Measurements from ENCODE around the gene TRAPPC11. TPM values are rescaled to one million over a fixed set of nuclear protein-coding genes. Genes with fewer than 3 reads are reported as not detected.
"Not testable (repeated sequence)": the region's sequence is repeated elsewhere in the genome, so short reads cannot be mapped to it uniquely, and the experiment has no call there.

The TRAPPC11 gene
- total RNA-seq, 2 experiments from 2014 or later, result 27.8 to 35.7 TPM

DNA sequence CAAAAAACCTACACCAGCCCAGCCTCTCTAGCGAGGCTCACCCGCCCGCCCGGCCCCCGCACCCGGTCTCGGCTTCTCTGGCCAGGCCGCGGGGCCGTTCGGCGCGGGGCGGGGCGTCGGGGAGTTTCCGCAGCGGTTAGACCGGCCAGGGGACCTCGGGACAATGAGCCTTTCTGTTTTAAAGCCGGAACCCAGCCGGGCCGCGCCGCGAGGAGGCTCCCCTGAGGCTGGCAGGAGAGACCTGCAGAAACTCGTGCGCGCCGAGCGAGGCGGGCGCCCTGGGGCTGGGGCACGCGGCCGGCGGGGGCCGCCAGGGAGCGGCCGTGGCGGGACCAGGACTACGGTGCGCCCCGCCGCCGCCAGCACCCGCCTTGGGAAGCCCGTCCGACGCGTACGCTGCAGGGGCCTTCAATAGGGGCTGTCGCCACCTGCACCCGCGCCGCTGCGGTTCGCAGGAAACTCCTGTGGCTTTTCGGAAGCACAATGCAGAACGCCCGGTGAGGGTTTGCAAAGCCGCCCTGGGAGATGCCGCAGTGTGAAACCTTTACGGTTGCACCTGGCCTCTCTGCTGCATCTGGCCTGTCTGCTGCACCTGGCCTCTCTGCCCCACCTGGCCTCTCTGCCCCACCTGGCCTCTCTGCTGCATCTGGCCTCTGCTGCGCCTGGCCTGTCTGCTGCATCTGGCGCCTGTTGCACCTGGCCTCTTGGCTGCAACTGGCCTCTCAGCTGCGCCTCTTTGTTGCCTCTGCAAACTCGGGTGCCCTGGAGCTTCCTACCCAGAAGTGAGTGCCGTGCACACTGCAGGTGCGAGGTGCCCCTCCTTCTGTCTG, 63.9 kb downstream of the TRAPPC11 start:
- no peak overlapping the region for H3K4me3 ChIP-seq (ENCODE audit: low read depth, low read length, poor library complexity, severe bottlenecking)
- POLR2A ChIA-PET, result no interaction called here
- no peak overlapping the region for H3K4me2 ChIP-seq (ENCODE audit: low read length)
- no peaks in the 10 kb centered on the region for H3K4me1 ChIP-seq (ENCODE audit: insufficient read depth, low read length, poor library complexity, severe bottlenecking)
- intact Hi-C loops (cut with micrococcal nuclease; ENCODE audit: unreplicated experiment), result no loop called here
- CTCF ChIA-PET (ENCODE audit: unreplicated experiment), result no interaction called here
- DNase-seq (ENCODE audit: low spot score), result no peak
- H3K27ac ChIP-seq (ENCODE audit: low read depth, low read length, poor library complexity, severe bottlenecking), result no peak overlapping the region
- no peaks in the 10 kb centered on the region for H4K20me1 ChIP-seq (ENCODE audit: insufficient read depth, low read length)
- no peak overlapping the region for H2AFZ ChIP-seq (ENCODE audit: low read length)
- no peaks in the 10 kb centered on the region for H3K9me2 ChIP-seq (ENCODE audit: insufficient read depth, low read length)
- H3K36me3 ChIP-seq (ENCODE audit: insufficient read depth, low read length), result no peaks in the 10 kb centered on the region
- TF ChIP-seq EZH2phosphoT487 (IDR thresholded peaks at IDR 0.05; ENCODE audit: borderline replicate concordance, low read depth, low read length), result no peak
- TF ChIP-seq, protein P1, sequence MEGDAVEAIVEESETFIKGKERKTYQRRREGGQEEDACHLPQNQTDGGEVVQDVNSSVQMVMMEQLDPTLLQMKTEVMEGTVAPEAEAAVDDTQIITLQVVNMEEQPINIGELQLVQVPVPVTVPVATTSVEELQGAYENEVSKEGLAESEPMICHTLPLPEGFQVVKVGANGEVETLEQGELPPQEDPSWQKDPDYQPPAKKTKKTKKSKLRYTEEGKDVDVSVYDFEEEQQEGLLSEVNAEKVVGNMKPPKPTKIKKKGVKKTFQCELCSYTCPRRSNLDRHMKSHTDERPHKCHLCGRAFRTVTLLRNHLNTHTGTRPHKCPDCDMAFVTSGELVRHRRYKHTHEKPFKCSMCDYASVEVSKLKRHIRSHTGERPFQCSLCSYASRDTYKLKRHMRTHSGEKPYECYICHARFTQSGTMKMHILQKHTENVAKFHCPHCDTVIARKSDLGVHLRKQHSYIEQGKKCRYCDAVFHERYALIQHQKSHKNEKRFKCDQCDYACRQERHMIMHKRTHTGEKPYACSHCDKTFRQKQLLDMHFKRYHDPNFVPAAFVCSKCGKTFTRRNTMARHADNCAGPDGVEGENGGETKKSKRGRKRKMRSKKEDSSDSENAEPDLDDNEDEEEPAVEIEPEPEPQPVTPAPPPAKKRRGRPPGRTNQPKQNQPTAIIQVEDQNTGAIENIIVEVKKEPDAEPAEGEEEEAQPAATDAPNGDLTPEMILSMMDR (conservative IDR thresholded peaks at IDR 0.05; ENCODE audit: low read length), result no peak
- no TSS peak for BruUV-seq (replicated peaks)
- H3K9me3 ChIP-seq (ENCODE audit: low read length), result no peaks in the 10 kb centered on the region
- no peaks in the 10 kb centered on the region for H3K79me2 ChIP-seq (ENCODE audit: insufficient read depth, low read depth, low read length)

DNA sequence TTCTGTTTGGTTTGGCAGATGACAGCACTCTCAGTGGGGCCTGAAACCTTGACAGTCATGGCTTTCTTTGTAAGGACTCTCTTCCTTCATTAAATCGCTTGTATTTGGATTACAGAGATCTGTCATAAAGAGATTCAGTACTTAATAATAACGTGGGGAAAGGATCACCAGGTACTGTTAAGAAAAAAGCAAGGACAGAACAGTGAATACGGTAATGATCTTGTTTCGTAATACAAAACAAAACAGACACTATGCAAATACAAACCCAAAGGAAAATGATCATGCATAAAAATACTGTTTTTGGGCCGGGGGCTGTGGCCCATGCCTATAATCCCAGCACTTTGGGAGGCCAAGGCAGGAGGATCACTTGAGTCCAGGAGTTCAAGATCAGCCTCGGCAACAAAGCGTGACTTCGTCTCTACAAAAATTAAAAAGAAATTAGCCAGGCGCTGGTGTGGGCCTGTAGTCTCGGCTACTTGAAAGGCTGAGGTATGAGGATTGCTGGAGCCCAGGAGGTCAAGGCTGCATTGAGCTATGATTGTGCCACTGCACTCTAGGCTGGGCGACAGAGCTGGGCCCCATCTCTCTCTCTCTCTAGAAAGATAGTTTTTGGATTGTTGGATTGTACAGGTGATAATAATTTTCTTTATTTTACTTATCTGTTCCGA, 64.6 kb downstream of the TRAPPC11 start:
- no TSS peak for BruUV-seq (replicated peaks)
- no peak overlapping the region for H3K27ac ChIP-seq (ENCODE audit: low read depth, low read length, poor library complexity, severe bottlenecking)
- H4K20me1 ChIP-seq (ENCODE audit: insufficient read depth, low read length), result no peaks in the 10 kb centered on the region
- no peak overlapping the region for H3K4me2 ChIP-seq (ENCODE audit: low read length)
- H3K9me2 ChIP-seq (ENCODE audit: insufficient read depth, low read length), result no peaks in the 10 kb centered on the region
- H2AFZ ChIP-seq (ENCODE audit: low read length), result no peak overlapping the region
- intact Hi-C loops (cut with micrococcal nuclease; ENCODE audit: unreplicated experiment), result no loop called here
- H3K4me1 ChIP-seq (ENCODE audit: insufficient read depth, low read length, poor library complexity, severe bottlenecking), result no peaks in the 10 kb centered on the region
- no peaks in the 10 kb centered on the region for H3K36me3 ChIP-seq (ENCODE audit: insufficient read depth, low read length)
- H3K79me2 ChIP-seq (ENCODE audit: insufficient read depth, low read depth, low read length), result no peaks in the 10 kb centered on the region
- no peak for DNase-seq (ENCODE audit: low spot score)
- H3K9me3 ChIP-seq (ENCODE audit: low read length), result no peaks in the 10 kb centered on the region
- TF ChIP-seq EZH2phosphoT487 (IDR thresholded peaks at IDR 0.05; ENCODE audit: borderline replicate concordance, low read depth, low read length), result no peak
- TF ChIP-seq, protein P1 (conservative IDR thresholded peaks at IDR 0.05; ENCODE audit: low read length), result no peak
- POLR2A ChIA-PET, result no interaction called here
- CTCF ChIA-PET (ENCODE audit: unreplicated experiment), result no interaction called here
- H3K4me3 ChIP-seq (ENCODE audit: low read depth, low read length, poor library complexity, severe bottlenecking), result no peak overlapping the region

DNA sequence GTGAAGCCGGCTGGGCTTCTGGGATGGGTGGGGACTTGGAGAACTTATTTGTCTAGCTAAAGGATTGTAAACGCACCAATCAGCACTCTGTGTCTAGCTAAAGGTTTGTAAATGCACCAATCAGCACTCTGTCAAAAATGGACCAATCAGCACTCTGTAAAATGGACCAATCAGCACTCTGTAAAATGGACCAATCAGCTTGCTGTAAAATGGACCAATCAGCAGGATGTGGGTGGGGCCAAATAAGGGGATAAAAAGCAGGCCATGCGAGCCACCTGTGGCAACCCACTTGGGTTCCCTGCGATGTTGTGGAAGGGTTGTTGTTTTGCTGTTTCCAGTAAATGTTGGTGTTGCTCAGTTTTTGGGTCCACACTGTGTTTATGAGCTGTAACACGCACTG, 66.5 kb downstream of the TRAPPC11 start:
- H3K4me3 ChIP-seq (ENCODE audit: low read depth, low read length, poor library complexity, severe bottlenecking); H3K36me3 ChIP-seq (ENCODE audit: insufficient read depth, low read length); CTCF ChIA-PET (ENCODE audit: unreplicated experiment); H3K79me2 ChIP-seq (ENCODE audit: insufficient read depth, low read depth, low read length); H3K27ac ChIP-seq (ENCODE audit: low read depth, low read length, poor library complexity, severe bottlenecking); H3K4me1 ChIP-seq (ENCODE audit: insufficient read depth, low read length, poor library complexity, severe bottlenecking); H3K9me3 ChIP-seq (ENCODE audit: low read length); H2AFZ ChIP-seq (ENCODE audit: low read length); intact Hi-C loops (cut with micrococcal nuclease; ENCODE audit: unreplicated experiment); H3K4me2 ChIP-seq (ENCODE audit: low read length); DNase-seq (ENCODE audit: low spot score); H4K20me1 ChIP-seq (ENCODE audit: insufficient read depth, low read length); H3K9me2 ChIP-seq (ENCODE audit: insufficient read depth, low read length); BruUV-seq (replicated peaks): not testable (repeated sequence)
- POLR2A ChIA-PET, result interaction anchor here (0.7 kb wide), 1 partner anchor 27 kb away, joined by 3 read pairs; no protein-coding TSS in a partner anchor
